GM18511 (cell line): Measurements from ENCODE around the gene ZNF581.
A peak's percentile ranks its signal among the peaks of the same experiment; 100 is the strongest.

Experiments
- ATAC-seq: cut with Tn5 transposase; IDR thresholded peaks from one replicate; pipeline ENCODE4 v1.9.1; 2021; ENCODE audit warnings: mild to moderate bottlenecking, moderate library complexity; ENCODE audit not compliant: unreplicated experiment

ZNF581 gene

GRCh38 chr19:55661826-55662225 lies 18.4 kb downstream of the ZNF581 start:
- no peak for ATAC-seq

GRCh38 chr19:55663846-55664536 lies 20.5 kb downstream of the ZNF581 start:
- ATAC-seq, result no peak

- ATAC-seq, result no peak
Measured at GRCh38 chr19:55666343-55667005, 23.0 kb downstream of the ZNF581 start.

- ATAC-seq, result no peak
Measured at GRCh38 chr19:55667006-55667381, 23.5 kb downstream of the ZNF581 start.

- ATAC-seq, result no peak
Measured at GRCh38 chr19:55667511-55667910, 24.1 kb downstream of the ZNF581 start.

GRCh38 chr19:55667958-55668357 lies 24.5 kb downstream of the ZNF581 start:
- ATAC-seq, result no peak

- no peak for ATAC-seq
Measured at GRCh38 chr19:55668603-55669348, 25.3 kb downstream of the ZNF581 start.

- no peak for ATAC-seq
Measured at GRCh38 chr19:55669418-55670279, 26.2 kb downstream of the ZNF581 start.

GRCh38 chr19:55670280-55671053 lies 27.0 kb downstream of the ZNF581 start:
- ATAC-seq, result no peak

- no peak for ATAC-seq
Measured at GRCh38 chr19:55671054-55671378, 27.6 kb downstream of the ZNF581 start.

GRCh38 chr19:55672418-55672817 lies 29.0 kb downstream of the ZNF581 start:
- no peak for ATAC-seq

- no peak for ATAC-seq
Measured at GRCh38 chr19:55673465-55673864, 30.0 kb downstream of the ZNF581 start.

- no peak for ATAC-seq
Measured at GRCh38 chr19:55673889-55674288, 30.4 kb downstream of the ZNF581 start.

GRCh38 chr19:55674459-55674840 lies 31.0 kb downstream of the ZNF581 start:
- no peak for ATAC-seq

- peak; percentile 64 for ATAC-seq
Measured at GRCh38 chr19:55674841-55675660, 31.6 kb downstream of the ZNF581 start, which contains the start of gene EPN1. Gene EPN1, plus strand, starts transcription at chr19:55675226. Its CDS starts 3,402 bp downstream, at chr19:55678628.

GRCh38 chr19:55675661-55676354 lies 32.4 kb downstream of the ZNF581 start:
- no peak for ATAC-seq

- no peak for ATAC-seq
Measured at GRCh38 chr19:55676383-55676782, 32.9 kb downstream of the ZNF581 start.

GRCh38 chr19:55676889-55677505 lies 33.5 kb downstream of the ZNF581 start:
- ATAC-seq, result no peak
